ENCODE results near the gene TMEM121B. TPM values are rescaled to one million over a fixed set of nuclear protein-coding genes. Genes with fewer than 3 reads are reported as not detected.

The TMEM121B gene
- 1 to 10 TPM in 1 of 5 experiments, under 1 TPM in 4; 0.13 to 2.6 (median 0.24) TPM for total RNA-seq
- polyA plus RNA-seq, result not detected
- not detected for total RNA-seq

GRCh38 chr22:17121233-17122195 is at the start of gene TMEM121B:
Gene TMEM121B (minus strand): TSS chr22:17121360. CDS start chr22:17121127, 233 bp downstream.
- Histone ChIP-seq H3K27ac (ENCODE audit: low read depth, low read length) (no peak within 1 kb of the TSS), H3K4me3 (ENCODE audit: low read length) (peak within 1 kb of the TSS; percentile 41), H3K9me3 (ENCODE audit: control insufficient read depth in 2 of 3, low read length in 3 of 3) (no peaks in the 10 kb centered on the region), H3K4me1 (ENCODE audit: control insufficient read depth in 2 of 2, insufficient read depth in 2 of 2, low read length in 2 of 2) (peaks cover 40 to 41% of the 10 kb centered on the region in 2 donors), H3K36me3 (ENCODE audit: control insufficient read depth in 2 of 3, insufficient read depth in 3 of 3, low read length in 3 of 3) (no peaks in the 10 kb centered on the region), H3K27me3 (ENCODE audit: control insufficient read depth in 2 of 2, insufficient read depth in 2 of 2, low read length in 2 of 2) (peaks cover 0 to 10% of the 10 kb centered on the region in 2 donors)
- intact Hi-C loops (cut with micrococcal nuclease), result no loop called here
- Mint-ChIP-seq H3K27me3 (peaks cover 6 to 43% (median 12%) of the 10 kb centered on the region in 5 donors), H3K4me3 (peak within 1 kb of the TSS; percentile 52 to 83 (median 72)), H3K27ac (peak within 1 kb of the TSS in 2 of 9 donors; percentile 18 to 38), H3K9me3 (peaks cover 0 to 2% (median 0%) of the 10 kb centered on the region in 11 donors), H3K4me1 (peaks cover 28 to 38% (median 35%) of the 10 kb centered on the region in 7 donors), H3K36me3 (peaks cover 0 to 4% (median 0%) of the 10 kb centered on the region in 5 donors)
- ATAC-seq (peak; percentile 36), DNase-seq (peak in 1 of 9 donors; percentile 29)
- ChIA-PET POLR2A (no interaction called here), CTCF (interaction anchor here (1.1 kb wide), 1 partner anchor 50 kb away, joined by 4 read pairs; no protein-coding TSS in a partner anchor)

GRCh38 chr22:17167486-17167885 is 46.3 kb upstream of the TMEM121B start:
- Histone ChIP-seq H3K9me3 (ENCODE audit: control insufficient read depth in 2 of 3, low read length in 3 of 3) (no peaks in the 10 kb centered on the region), H3K36me3 (ENCODE audit: control insufficient read depth in 2 of 3, insufficient read depth in 3 of 3, low read length in 3 of 3) (no peaks in the 10 kb centered on the region), H3K4me3 (ENCODE audit: low read length) (no peak overlapping the region), H3K27me3 (ENCODE audit: control insufficient read depth in 2 of 2, insufficient read depth in 2 of 2, low read length in 2 of 2) (no peaks in the 10 kb centered on the region), H3K4me1 (ENCODE audit: control insufficient read depth in 2 of 2, insufficient read depth in 2 of 2, low read length in 2 of 2) (peaks cover 0 to 4% of the 10 kb centered on the region in 2 donors), H3K27ac (ENCODE audit: low read depth, low read length) (no peak overlapping the region)
- no peak overlapping the region for H3K4me3 Mint-ChIP-seq
- no peaks in the 10 kb centered on the region for H3K36me3 Mint-ChIP-seq
- ChIA-PET CTCF (no interaction called here), POLR2A (interaction anchor here (0.7 kb wide), 1 partner anchor 334 kb away, joined by 5 read pairs; no protein-coding TSS in a partner anchor)
- peaks cover 2 to 9% (median 5%) of the 10 kb centered on the region in 7 donors for H3K4me1 Mint-ChIP-seq
- peaks cover 0 to 20% (median 0%) of the 10 kb centered on the region in 5 donors for H3K27me3 Mint-ChIP-seq
- intact Hi-C loops (cut with micrococcal nuclease), result no loop called here
- H3K9me3 Mint-ChIP-seq, result no peaks in the 10 kb centered on the region
- no peak for ATAC-seq
- DNase-seq, result no peak
- no peak overlapping the region for H3K27ac Mint-ChIP-seq

GRCh38 chr22:17164392-17165024 is 43.3 kb upstream of the TMEM121B start:
- Histone ChIP-seq H3K4me3 (ENCODE audit: low read length) (no peak overlapping the region), H3K27ac (ENCODE audit: low read depth, low read length) (no peak overlapping the region), H3K36me3 (ENCODE audit: control insufficient read depth in 2 of 3, insufficient read depth in 3 of 3, low read length in 3 of 3) (no peaks in the 10 kb centered on the region), H3K9me3 (ENCODE audit: control insufficient read depth in 2 of 3, low read length in 3 of 3) (no peaks in the 10 kb centered on the region), H3K27me3 (ENCODE audit: control insufficient read depth in 2 of 2, insufficient read depth in 2 of 2, low read length in 2 of 2) (no peaks in the 10 kb centered on the region), H3K4me1 (ENCODE audit: control insufficient read depth in 2 of 2, insufficient read depth in 2 of 2, low read length in 2 of 2) (peaks cover 5 to 7% of the 10 kb centered on the region in 2 donors)
- Mint-ChIP-seq H3K27me3 (peaks cover 0 to 18% (median 0%) of the 10 kb centered on the region in 5 donors), H3K36me3 (peaks cover 0 to 1% (median 0%) of the 10 kb centered on the region in 5 donors), H3K4me1 (peaks cover 0 to 7% (median 6%) of the 10 kb centered on the region in 7 donors), H3K9me3 (no peaks in the 10 kb centered on the region), H3K27ac (no peak overlapping the region), H3K4me3 (no peak overlapping the region)
- no peak for ATAC-seq
- POLR2A ChIA-PET, result interaction anchor here (0.9 kb wide), 1 partner anchor 69 kb away, joined by 3 read pairs; no protein-coding TSS in a partner anchor
- DNase-seq, result no peak
- CTCF ChIA-PET, result interaction anchor here (1.4 kb wide), 1 partner anchor 87 kb away, joined by 3 read pairs; no protein-coding TSS in a partner anchor
- intact Hi-C loops (cut with micrococcal nuclease), result no loop called here

DNA sequence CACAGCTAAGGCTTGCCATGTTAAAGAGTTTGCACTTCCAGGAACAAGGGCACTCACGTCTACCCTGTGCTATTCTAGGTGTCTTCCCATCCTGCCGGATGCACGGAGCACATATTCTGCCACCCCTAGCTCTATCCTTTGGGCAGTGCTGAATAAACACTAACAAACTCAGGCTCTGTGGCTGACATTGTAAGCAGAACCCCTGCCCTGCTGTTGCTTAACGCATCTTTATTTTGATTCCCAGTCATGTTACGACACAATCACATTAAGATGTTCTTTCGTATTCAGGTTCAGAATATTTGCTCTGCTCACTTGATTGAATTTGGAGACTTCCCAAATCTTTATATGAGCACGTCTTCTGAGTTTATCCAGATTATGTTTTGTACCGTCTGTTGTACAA is 41.6 kb upstream of the TMEM121B start:
- H3K9me3 ChIP-seq (ENCODE audit: control insufficient read depth in 2 of 3, low read length in 3 of 3), result no peaks in the 10 kb centered on the region
- H3K27me3 ChIP-seq (ENCODE audit: control insufficient read depth in 2 of 2, insufficient read depth in 2 of 2, low read length in 2 of 2), result no peaks in the 10 kb centered on the region
- peaks cover 0 to 14% (median 0%) of the 10 kb centered on the region in 5 donors for H3K27me3 Mint-ChIP-seq
- ChIA-PET CTCF (interaction anchor here (2.2 kb wide), 1 partner anchor 10 kb away, joined by 6 read pairs; no protein-coding TSS in a partner anchor), POLR2A (interaction anchor here (1.2 kb wide), 2 partner anchors 14 to 45 kb away, joined by 3 read pairs; no protein-coding TSS in a partner anchor)
- H3K4me1 Mint-ChIP-seq, result peaks cover 4 to 18% (median 11%) of the 10 kb centered on the region in 7 donors
- intact Hi-C loops (cut with micrococcal nuclease), result no loop called here
- H3K4me1 ChIP-seq (ENCODE audit: control insufficient read depth in 2 of 2, insufficient read depth in 2 of 2, low read length in 2 of 2), result peaks cover 11 to 12% of the 10 kb centered on the region in 2 donors
- no peak overlapping the region for H3K4me3 ChIP-seq (ENCODE audit: low read length)
- no peak for ATAC-seq
- no peak overlapping the region for H3K27ac Mint-ChIP-seq
- peaks cover 0 to 4% (median 0%) of the 10 kb centered on the region in 5 donors for H3K36me3 Mint-ChIP-seq
- no peak overlapping the region for H3K27ac ChIP-seq (ENCODE audit: low read depth, low read length)
- no peak overlapping the region for H3K4me3 Mint-ChIP-seq
- no peak for DNase-seq
- H3K36me3 ChIP-seq (ENCODE audit: control insufficient read depth in 2 of 3, insufficient read depth in 3 of 3, low read length in 3 of 3), result no peaks in the 10 kb centered on the region
- no peaks in the 10 kb centered on the region for H3K9me3 Mint-ChIP-seq

DNA sequence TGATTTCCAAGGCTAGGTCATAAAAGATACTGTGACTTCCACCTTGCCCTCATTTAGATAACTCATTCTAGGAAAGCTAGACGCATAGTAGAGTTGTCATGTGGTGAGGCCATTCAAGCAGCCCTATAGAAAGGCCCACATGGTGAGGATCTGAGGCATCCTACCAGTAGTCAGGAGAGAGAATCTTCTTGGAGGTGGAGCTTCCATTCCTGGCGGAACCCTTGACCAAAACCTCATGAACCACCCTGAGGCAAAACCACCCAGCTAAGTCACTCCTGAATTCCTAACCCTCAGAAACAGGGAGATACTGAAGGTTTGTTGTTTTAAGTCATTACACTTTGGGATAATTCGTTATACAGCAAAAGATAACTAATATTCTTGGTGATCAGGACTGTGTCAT is 40.8 kb upstream of the TMEM121B start:
- H3K4me1 ChIP-seq (ENCODE audit: control insufficient read depth in 2 of 2, insufficient read depth in 2 of 2, low read length in 2 of 2), result peaks cover 18 to 20% of the 10 kb centered on the region in 2 donors
- no peaks in the 10 kb centered on the region for H3K9me3 Mint-ChIP-seq
- POLR2A ChIA-PET, result interaction anchor here (0.6 to 1.2 kb wide), 3 partner anchors 44 to 477 kb away, joined by 3 to 4 read pairs (median 3); no protein-coding TSS in a partner anchor
- H3K4me1 Mint-ChIP-seq, result peaks cover 6 to 25% (median 16%) of the 10 kb centered on the region in 7 donors
- no peak overlapping the region for H3K4me3 ChIP-seq (ENCODE audit: low read length)
- DNase-seq (no peak), ATAC-seq (no peak)
- H3K27ac Mint-ChIP-seq, result no peak overlapping the region
- CTCF ChIA-PET, result interaction anchor here (0.7 to 2.2 kb wide), 2 partner anchors 11 to 34 kb away, joined by 4 to 6 read pairs; no protein-coding TSS in a partner anchor
- H3K9me3 ChIP-seq (ENCODE audit: control insufficient read depth in 2 of 3, low read length in 3 of 3), result no peaks in the 10 kb centered on the region
- H3K36me3 Mint-ChIP-seq, result peaks cover 0 to 4% (median 0%) of the 10 kb centered on the region in 5 donors
- no peak overlapping the region for H3K27ac ChIP-seq (ENCODE audit: low read depth, low read length)
- no peaks in the 10 kb centered on the region for H3K27me3 ChIP-seq (ENCODE audit: control insufficient read depth in 2 of 2, insufficient read depth in 2 of 2, low read length in 2 of 2)
- intact Hi-C loops (cut with micrococcal nuclease), result no loop called here
- no peak overlapping the region for H3K4me3 Mint-ChIP-seq
- no peaks in the 10 kb centered on the region for H3K36me3 ChIP-seq (ENCODE audit: control insufficient read depth in 2 of 3, insufficient read depth in 3 of 3, low read length in 3 of 3)
- H3K27me3 Mint-ChIP-seq, result peaks cover 0 to 13% (median 0%) of the 10 kb centered on the region in 5 donors
